Measurements from ENCODE around the gene USP17L22. TPM values are rescaled to one million over a fixed set of nuclear protein-coding genes. Genes with fewer than 3 reads are reported as not detected.
"Not testable (repeated sequence)": the region's sequence is repeated elsewhere in the genome, so short reads cannot be mapped to it uniquely, and the experiment has no call there.

USP17L22 gene, protein sequence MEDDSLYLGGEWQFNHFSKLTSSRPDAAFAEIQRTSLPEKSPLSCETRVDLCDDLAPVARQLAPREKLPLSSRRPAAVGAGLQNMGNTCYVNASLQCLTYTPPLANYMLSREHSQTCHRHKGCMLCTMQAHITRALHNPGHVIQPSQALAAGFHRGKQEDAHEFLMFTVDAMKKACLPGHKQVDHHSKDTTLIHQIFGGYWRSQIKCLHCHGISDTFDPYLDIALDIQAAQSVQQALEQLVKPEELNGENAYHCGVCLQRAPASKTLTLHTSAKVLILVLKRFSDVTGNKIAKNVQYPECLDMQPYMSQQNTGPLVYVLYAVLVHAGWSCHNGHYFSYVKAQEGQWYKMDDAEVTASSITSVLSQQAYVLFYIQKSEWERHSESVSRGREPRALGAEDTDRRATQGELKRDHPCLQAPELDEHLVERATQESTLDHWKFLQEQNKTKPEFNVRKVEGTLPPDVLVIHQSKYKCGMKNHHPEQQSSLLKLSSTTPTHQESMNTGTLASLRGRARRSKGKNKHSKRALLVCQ
- total RNA-seq (not detected), polyA plus RNA-seq (ENCODE audit: insufficient read depth in 1 of 8, insufficient read length in 8 of 8, low replicate concordance in 1 of 8) (not detected)
- long read RNA-seq, donor 1 = 0 reads
- long read RNA-seq, donor 2 = 0 reads
- long read RNA-seq, donor 3 = 0 reads
- long read RNA-seq, donor 4 = 0 reads
- long read RNA-seq, donor 5 = 0 reads
- long read RNA-seq, donor 6 = 0 reads
- long read RNA-seq, donor 7 = 0 reads
- long read RNA-seq, donor 8 = 0 reads
- long read RNA-seq, donor 9 = 0 reads
- long read RNA-seq, donor 10 = 0 reads
- long read RNA-seq, donor 11 = 0 reads

DNA sequence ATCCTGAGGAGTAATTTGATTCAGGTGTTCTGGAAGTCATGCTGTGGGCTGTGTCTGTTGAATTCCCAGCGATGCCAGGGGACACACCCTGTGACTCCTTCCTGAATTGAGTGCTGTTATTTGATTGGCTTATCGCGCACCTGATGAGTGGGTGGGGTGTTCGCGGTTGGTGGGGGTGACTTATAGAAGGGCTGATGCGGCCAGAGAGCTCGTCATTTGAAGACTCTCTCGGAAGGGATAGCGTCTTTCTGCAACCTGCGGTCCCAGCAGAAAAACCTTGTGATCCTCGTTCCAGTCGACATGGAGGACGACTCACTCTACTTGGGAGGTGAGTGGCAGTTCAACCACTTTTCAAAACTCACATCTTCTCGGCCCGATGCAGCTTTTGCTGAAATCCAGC is at the start of gene USP17L22:
USP17L22 (plus strand) TSS at position 301 of the 400 bp plus-strand sequence; CDS start at position 301, 0 bp downstream.
- H3K36me3 ChIP-seq (ENCODE audit: control insufficient read depth, insufficient read depth, low read length); H3K27me3 ChIP-seq (ENCODE audit: control insufficient read depth, insufficient read depth, low read length); H3K9me3 ChIP-seq (replicated peaks; ENCODE audit: control insufficient read depth, low read depth, low read length); H3K27ac ChIP-seq (ENCODE audit: low read length); DNase-seq; H3K4me3 ChIP-seq (ENCODE audit: low read length); H3K4me1 ChIP-seq (ENCODE audit: control insufficient read depth, insufficient read depth, low read length): not testable (repeated sequence)
- no CpG with 5 or more reads among the region's 15 CpGs for WGBS (ENCODE audit: insufficient coverage)

DNA sequence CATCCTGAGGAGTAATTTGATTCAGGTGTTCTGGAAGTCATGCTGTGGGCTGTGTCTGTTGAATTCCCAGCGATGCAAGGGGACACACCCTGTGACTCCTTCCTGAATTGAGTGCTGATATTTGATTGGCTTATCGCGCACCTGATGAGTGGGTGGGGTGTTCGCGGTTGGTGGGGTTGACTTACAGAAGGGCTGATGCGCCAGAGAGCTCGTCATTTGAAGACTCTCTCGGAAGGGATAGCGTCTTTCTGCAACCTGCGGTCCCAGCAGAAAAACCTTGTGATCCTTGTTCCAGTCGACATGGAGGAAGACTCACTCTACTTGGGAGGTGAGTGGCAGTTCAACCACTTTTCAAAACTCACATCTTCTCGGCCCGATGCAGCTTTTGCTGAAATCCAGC is 47.6 kb upstream of the USP17L22 start, which contains the start of gene USP17L12:
USP17L12 (plus strand) TSS at position 301 of the 400 bp plus-strand sequence; CDS start at position 301, 0 bp downstream.
- H3K27ac ChIP-seq (ENCODE audit: low read length); H3K36me3 ChIP-seq (ENCODE audit: control insufficient read depth, insufficient read depth, low read length); DNase-seq; H3K4me1 ChIP-seq (ENCODE audit: control insufficient read depth, insufficient read depth, low read length); H3K4me3 ChIP-seq (ENCODE audit: low read length); H3K27me3 ChIP-seq (ENCODE audit: control insufficient read depth, insufficient read depth, low read length); H3K9me3 ChIP-seq (replicated peaks; ENCODE audit: control insufficient read depth, low read depth, low read length): not testable (repeated sequence)
- WGBS (ENCODE audit: insufficient coverage) = no CpG with 5 or more reads among the region's 13 CpGs

DNA sequence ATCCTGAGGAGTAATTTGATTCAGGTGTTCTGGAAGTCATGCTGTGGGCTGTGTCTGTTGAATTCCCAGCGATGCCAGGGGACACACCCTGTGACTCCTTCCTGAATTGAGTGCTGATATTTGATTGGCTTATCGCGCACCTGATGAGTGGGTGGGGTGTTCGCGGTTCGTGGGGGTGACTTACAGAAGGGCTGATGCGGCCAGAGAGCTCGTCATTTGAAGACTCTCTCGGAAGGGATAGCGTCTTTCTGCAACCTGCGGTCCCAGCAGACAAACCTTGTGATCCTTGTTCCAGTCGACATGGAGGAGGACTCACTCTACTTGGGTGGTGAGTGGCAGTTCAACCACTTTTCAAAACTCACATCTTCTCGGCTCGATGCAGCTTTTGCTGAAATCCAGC is 42.8 kb upstream of the USP17L22 start, which contains the start of gene USP17L13:
USP17L13 (plus strand) TSS at position 301 of the 400 bp plus-strand sequence; CDS start at position 301, 0 bp downstream.
- DNase-seq; H3K36me3 ChIP-seq (ENCODE audit: control insufficient read depth, insufficient read depth, low read length); H3K9me3 ChIP-seq (replicated peaks; ENCODE audit: control insufficient read depth, low read depth, low read length); H3K4me1 ChIP-seq (ENCODE audit: control insufficient read depth, insufficient read depth, low read length); H3K27ac ChIP-seq (ENCODE audit: low read length); H3K4me3 ChIP-seq (ENCODE audit: low read length); H3K27me3 ChIP-seq (ENCODE audit: control insufficient read depth, insufficient read depth, low read length): not testable (repeated sequence)
- WGBS (ENCODE audit: insufficient coverage) = no CpG with 5 or more reads among the region's 14 CpGs

DNA sequence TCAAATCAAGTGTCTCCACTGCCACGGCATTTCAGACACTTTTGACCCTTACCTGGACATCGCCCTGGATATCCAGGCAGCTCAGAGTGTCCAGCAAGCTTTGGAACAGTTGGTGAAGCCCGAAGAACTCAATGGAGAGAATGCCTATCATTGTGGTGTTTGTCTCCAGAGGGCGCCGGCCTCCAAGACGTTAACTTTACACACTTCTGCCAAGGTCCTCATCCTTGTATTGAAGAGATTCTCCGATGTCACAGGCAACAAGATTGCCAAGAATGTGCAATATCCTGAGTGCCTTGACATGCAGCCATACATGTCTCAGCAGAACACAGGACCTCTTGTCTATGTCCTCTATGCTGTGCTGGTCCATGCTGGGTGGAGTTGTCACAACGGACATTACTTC is 37.2 kb upstream of the USP17L22 start:
- WGBS (ENCODE audit: insufficient coverage) = no CpG with 5 or more reads among the region's 8 CpGs
- not testable (repeated sequence) for DNase-seq; H3K27me3 ChIP-seq (ENCODE audit: control insufficient read depth, insufficient read depth, low read length)

DNA sequence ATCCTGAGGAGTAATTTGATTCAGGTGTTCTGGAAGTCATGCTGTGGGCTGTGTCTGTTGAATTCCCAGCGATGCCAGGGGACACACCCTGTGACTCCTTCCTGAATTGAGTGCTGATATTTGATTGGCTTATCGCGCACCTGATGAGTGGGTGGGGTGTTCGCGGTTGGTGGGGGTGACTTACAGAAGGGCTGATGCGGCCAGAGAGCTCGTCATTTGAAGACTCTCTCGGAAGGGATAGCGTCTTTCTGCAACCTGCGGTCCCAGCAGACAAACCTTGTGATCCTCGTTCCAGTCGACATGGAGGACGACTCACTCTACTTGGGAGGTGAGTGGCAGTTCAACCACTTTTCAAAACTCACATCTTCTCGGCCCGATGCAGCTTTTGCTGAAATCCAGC is 33.3 kb upstream of the USP17L22 start, which contains the start of gene USP17L15:
USP17L15 (plus strand) TSS at position 301 of the 400 bp plus-strand sequence; CDS start at position 301, 0 bp downstream.
- DNase-seq; H3K4me1 ChIP-seq (ENCODE audit: control insufficient read depth, insufficient read depth, low read length); H3K4me3 ChIP-seq (ENCODE audit: low read length); H3K9me3 ChIP-seq (replicated peaks; ENCODE audit: control insufficient read depth, low read depth, low read length); H3K27me3 ChIP-seq (ENCODE audit: control insufficient read depth, insufficient read depth, low read length); H3K27ac ChIP-seq (ENCODE audit: low read length); H3K36me3 ChIP-seq (ENCODE audit: control insufficient read depth, insufficient read depth, low read length): not testable (repeated sequence)
- WGBS (ENCODE audit: insufficient coverage) = no CpG with 5 or more reads among the region's 15 CpGs

More for the DNA sequence above, 37.2 kb upstream of the USP17L22 start:
- H3K36me3 ChIP-seq (ENCODE audit: control insufficient read depth, insufficient read depth, low read length); H3K4me3 ChIP-seq (ENCODE audit: low read length); H3K27ac ChIP-seq (ENCODE audit: low read length); H3K9me3 ChIP-seq (replicated peaks; ENCODE audit: control insufficient read depth, low read depth, low read length); H3K4me1 ChIP-seq (ENCODE audit: control insufficient read depth, insufficient read depth, low read length): not testable (repeated sequence)

DNA sequence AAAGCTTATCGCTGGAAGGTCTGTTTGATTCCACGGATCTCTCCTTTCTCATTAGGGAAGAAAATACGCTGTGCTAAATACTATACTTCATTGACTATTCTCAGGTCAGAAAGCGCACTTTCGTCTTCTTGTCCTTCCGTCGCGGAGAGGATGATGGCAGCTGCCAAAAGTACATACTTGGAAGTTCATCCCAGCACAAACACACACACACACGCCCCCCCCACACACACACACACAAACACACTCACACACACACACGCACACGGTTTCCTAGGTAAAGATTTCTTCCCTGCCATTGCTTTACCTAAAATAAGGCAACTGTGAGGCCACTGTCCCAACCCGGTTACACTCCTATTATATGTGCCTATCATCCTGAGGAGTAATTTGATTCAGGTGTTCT is 29.0 kb upstream of the USP17L22 start:
- not testable (repeated sequence) for H3K4me1 ChIP-seq (ENCODE audit: control insufficient read depth, insufficient read depth, low read length); H3K27ac ChIP-seq (ENCODE audit: low read length); H3K4me3 ChIP-seq (ENCODE audit: low read length); H3K36me3 ChIP-seq (ENCODE audit: control insufficient read depth, insufficient read depth, low read length); H3K9me3 ChIP-seq (replicated peaks; ENCODE audit: control insufficient read depth, low read depth, low read length); H3K27me3 ChIP-seq (ENCODE audit: control insufficient read depth, insufficient read depth, low read length)
- peak; percentile 0 for DNase-seq
- WGBS (ENCODE audit: insufficient coverage) = 88% methylated on average over 8 of the region's 12 CpGs

DNA sequence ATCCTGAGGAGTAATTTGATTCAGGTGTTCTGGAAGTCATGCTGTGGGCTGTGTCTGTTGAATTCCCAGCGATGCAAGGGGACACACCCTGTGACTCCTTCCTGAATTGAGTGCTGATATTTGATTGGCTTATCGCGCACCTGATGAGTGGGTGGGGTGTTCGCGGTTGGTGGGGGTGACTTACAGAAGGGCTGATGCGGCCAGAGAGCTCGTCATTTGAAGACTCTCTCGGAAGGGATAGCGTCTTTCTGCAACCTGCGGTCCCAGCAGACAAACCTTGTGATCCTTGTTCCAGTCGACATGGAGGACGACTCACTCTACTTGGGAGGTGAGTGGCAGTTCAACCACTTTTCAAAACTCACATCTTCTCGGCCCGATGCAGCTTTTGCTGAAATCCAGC is 23.8 kb upstream of the USP17L22 start, which contains the start of gene USP17L17:
USP17L17 (plus strand) TSS at position 301 of the 400 bp plus-strand sequence; CDS start at position 301, 0 bp downstream.
- not testable (repeated sequence) for H3K4me1 ChIP-seq (ENCODE audit: control insufficient read depth, insufficient read depth, low read length); H3K4me3 ChIP-seq (ENCODE audit: low read length); H3K9me3 ChIP-seq (replicated peaks; ENCODE audit: control insufficient read depth, low read depth, low read length); DNase-seq; H3K36me3 ChIP-seq (ENCODE audit: control insufficient read depth, insufficient read depth, low read length); H3K27me3 ChIP-seq (ENCODE audit: control insufficient read depth, insufficient read depth, low read length); H3K27ac ChIP-seq (ENCODE audit: low read length)
- WGBS (ENCODE audit: insufficient coverage) = no CpG with 5 or more reads among the region's 14 CpGs

DNA sequence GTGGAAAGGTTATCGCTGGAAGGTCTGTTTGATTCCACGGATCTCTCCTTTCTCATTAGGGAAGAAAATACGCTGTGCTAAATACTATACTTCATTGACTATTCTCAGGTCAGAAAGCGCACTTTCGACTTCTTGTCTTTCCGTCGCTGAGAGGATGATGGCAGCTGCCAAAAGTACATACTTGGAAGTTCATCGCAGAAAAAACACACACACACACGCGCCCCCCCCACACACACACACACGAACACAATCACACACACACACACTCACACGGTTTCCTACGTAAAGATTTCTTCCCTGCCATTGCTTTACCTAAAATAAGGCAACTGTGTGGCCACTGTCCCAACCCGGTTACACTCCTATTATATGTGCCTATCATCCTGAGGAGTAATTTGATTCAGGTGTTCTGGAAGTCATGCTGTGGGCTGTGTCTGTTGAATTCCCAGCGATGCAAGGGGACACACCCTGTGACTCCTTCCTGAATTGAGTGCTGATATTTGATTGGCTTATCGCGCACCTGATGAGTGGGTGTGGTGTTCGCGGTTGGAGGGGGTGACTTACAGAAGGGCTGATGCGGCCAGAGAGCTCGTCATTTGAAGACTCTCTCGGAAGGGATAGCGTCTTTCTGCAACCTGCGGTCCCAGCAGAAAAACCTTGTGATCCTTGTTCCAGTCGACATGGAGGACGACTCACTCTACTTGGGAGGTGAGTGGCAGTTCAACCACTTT is 19.3 kb upstream of the USP17L22 start, which contains the start of gene USP17L18:
USP17L18 (plus strand) TSS at position 678 of the 728 bp plus-strand sequence; CDS start at position 678, 0 bp downstream.
- not testable (repeated sequence) for H3K36me3 ChIP-seq (ENCODE audit: control insufficient read depth, insufficient read depth, low read length)
- DNase-seq = peak; percentile 0

DNA sequence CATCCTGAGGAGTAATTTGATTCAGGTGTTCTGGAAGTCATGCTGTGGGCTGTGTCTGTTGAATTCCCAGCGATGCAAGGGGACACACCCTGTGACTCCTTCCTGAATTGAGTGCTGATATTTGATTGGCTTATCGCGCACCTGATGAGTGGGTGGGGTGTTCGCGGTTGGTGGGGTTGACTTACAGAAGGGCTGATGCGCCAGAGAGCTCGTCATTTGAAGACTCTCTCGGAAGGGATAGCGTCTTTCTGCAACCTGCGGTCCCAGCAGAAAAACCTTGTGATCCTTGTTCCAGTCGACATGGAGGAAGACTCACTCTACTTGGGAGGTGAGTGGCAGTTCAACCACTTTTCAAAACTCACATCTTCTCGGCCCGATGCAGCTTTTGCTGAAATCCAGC is 14.3 kb upstream of the USP17L22 start, which contains the start of gene USP17L19:
USP17L19 (plus strand) TSS at position 301 of the 400 bp plus-strand sequence; CDS start at position 301, 0 bp downstream.
- H3K27me3 ChIP-seq (ENCODE audit: control insufficient read depth, insufficient read depth, low read length); H3K4me3 ChIP-seq (ENCODE audit: low read length); H3K9me3 ChIP-seq (replicated peaks; ENCODE audit: control insufficient read depth, low read depth, low read length); H3K27ac ChIP-seq (ENCODE audit: low read length); H3K4me1 ChIP-seq (ENCODE audit: control insufficient read depth, insufficient read depth, low read length); DNase-seq; H3K36me3 ChIP-seq (ENCODE audit: control insufficient read depth, insufficient read depth, low read length): not testable (repeated sequence)
- no CpG with 5 or more reads among the region's 13 CpGs for WGBS (ENCODE audit: insufficient coverage)

More for the DNA sequence above, 19.3 kb upstream of the USP17L22 start, which contains the start of gene USP17L18:
- not testable (repeated sequence) for H3K4me1 ChIP-seq (ENCODE audit: control insufficient read depth, insufficient read depth, low read length); H3K27ac ChIP-seq (ENCODE audit: low read length); H3K27me3 ChIP-seq (ENCODE audit: control insufficient read depth, insufficient read depth, low read length); H3K9me3 ChIP-seq (replicated peaks; ENCODE audit: control insufficient read depth, low read depth, low read length); H3K4me3 ChIP-seq (ENCODE audit: low read length)
- WGBS (ENCODE audit: insufficient coverage) = 94% methylated on average over 7 of the region's 26 CpGs
